ENCODE results near the gene NR2E3.

Gene NR2E3

GRCh38 chr15:71789616-71790015 is 20.7 kb upstream of the NR2E3 start:
- in situ Hi-C loops (cut with HindIII; ENCODE audit: low sequenced_read_pairs), result loop anchor here (10.0 kb wide), 1 partner anchor 375 kb away; no protein-coding TSS in a partner anchor

- in situ Hi-C loops (cut with HindIII; ENCODE audit: low sequenced_read_pairs), result no loop called here
These were observed 20.3 kb upstream of the NR2E3 start for GRCh38 chr15:71790081-71790480.

GRCh38 chr15:71791975-71792374 is 18.4 kb upstream of the NR2E3 start:
- in situ Hi-C loops (cut with HindIII; ENCODE audit: low sequenced_read_pairs), result no loop called here

- in situ Hi-C loops (cut with HindIII; ENCODE audit: low sequenced_read_pairs), result no loop called here
These were observed 17.8 kb upstream of the NR2E3 start for GRCh38 chr15:71792521-71792920.

GRCh38 chr15:71798641-71799040 is 11.7 kb upstream of the NR2E3 start:
- in situ Hi-C loops (cut with HindIII; ENCODE audit: low sequenced_read_pairs), result no loop called here

- in situ Hi-C loops (cut with HindIII; ENCODE audit: low sequenced_read_pairs), result loop anchor here (5.0 kb wide), 1 partner anchor 48 kb away; no protein-coding TSS in a partner anchor
These were observed 10.2 kb upstream of the NR2E3 start for GRCh38 chr15:71800190-71800589.

- in situ Hi-C loops (cut with HindIII; ENCODE audit: low sequenced_read_pairs), result loop anchor here (5.0 kb wide), 1 partner anchor 49 kb away; no protein-coding TSS in a partner anchor
These were observed 9.3 kb upstream of the NR2E3 start for GRCh38 chr15:71800835-71801745.

GRCh38 chr15:71801935-71802655 is 8.3 kb upstream of the NR2E3 start:
- in situ Hi-C loops (cut with HindIII; ENCODE audit: low sequenced_read_pairs), result loop anchor here (5.0 kb wide), 1 partner anchor 50 kb away; no protein-coding TSS in a partner anchor

GRCh38 chr15:71802770-71803169 is 7.6 kb upstream of the NR2E3 start:
- in situ Hi-C loops (cut with HindIII; ENCODE audit: low sequenced_read_pairs), result loop anchor here (5.0 kb wide), 1 partner anchor 50 kb away; no protein-coding TSS in a partner anchor

GRCh38 chr15:71804226-71804625 is 6.1 kb upstream of the NR2E3 start:
- in situ Hi-C loops (cut with HindIII; ENCODE audit: low sequenced_read_pairs), result loop anchor here (5.0 kb wide), 1 partner anchor 52 kb away; no protein-coding TSS in a partner anchor

- in situ Hi-C loops (cut with HindIII; ENCODE audit: low sequenced_read_pairs), result loop anchor here (5.0 kb wide), 1 partner anchor 53 kb away; no protein-coding TSS in a partner anchor
These were observed 5.5 kb upstream of the NR2E3 start for GRCh38 chr15:71804695-71805470.

- in situ Hi-C loops (cut with HindIII; ENCODE audit: low sequenced_read_pairs), result no loop called here
These were observed 3.9 kb upstream of the NR2E3 start for GRCh38 chr15:71806452-71806931.

- in situ Hi-C loops (cut with HindIII; ENCODE audit: low sequenced_read_pairs), result no loop called here
These were observed 3.2 kb upstream of the NR2E3 start for GRCh38 chr15:71807125-71807629.

GRCh38 chr15:71807691-71808091 is 2.7 kb upstream of the NR2E3 start:
- in situ Hi-C loops (cut with HindIII; ENCODE audit: low sequenced_read_pairs), result no loop called here

GRCh38 chr15:71808311-71809020 is 1.9 kb upstream of the NR2E3 start:
- in situ Hi-C loops (cut with HindIII; ENCODE audit: low sequenced_read_pairs), result no loop called here

GRCh38 chr15:71809346-71809745 is 1.0 kb upstream of the NR2E3 start:
- in situ Hi-C loops (cut with HindIII; ENCODE audit: low sequenced_read_pairs), result no loop called here

GRCh38 chr15:71811036-71811736 is 832 bp downstream of the NR2E3 start:
- in situ Hi-C loops (cut with HindIII; ENCODE audit: low sequenced_read_pairs), result no loop called here

GRCh38 chr15:71811752-71812735 is 1.7 kb downstream of the NR2E3 start:
- in situ Hi-C loops (cut with HindIII; ENCODE audit: low sequenced_read_pairs), result no loop called here
